ENCODE results near the gene TAF1D.

GRCh38 chr11:93744669-93745004 lies 3.3 kb upstream of the TAF1D start:
- no peak for TF ChIP-seq SP1 (IDR thresholded peaks at IDR 0.05)
- TF ChIP-seq FOXA1 (IDR thresholded peaks at IDR 0.05), result no peak
- TF ChIP-seq ZNF384 (IDR thresholded peaks at IDR 0.05), result no peak
- TF ChIP-seq BHLHE40 (IDR thresholded peaks at IDR 0.05; ENCODE audit: borderline replicate concordance), result no peak
- no peak for TF ChIP-seq CTBP1 (IDR thresholded peaks at IDR 0.05; ENCODE audit: borderline replicate concordance)
- TF ChIP-seq ELF4 (IDR thresholded peaks at IDR 0.05), result no peak
- TF ChIP-seq ARNT (IDR thresholded peaks at IDR 0.05), result no peak
- no peak for TF ChIP-seq FOXM1 (IDR thresholded peaks at IDR 0.05; ENCODE audit: borderline replicate concordance)
- TF ChIP-seq TARDBP (IDR thresholded peaks at IDR 0.05), result no peak
- no peak for TF ChIP-seq NFRKB (IDR thresholded peaks at IDR 0.05)
- no peak for TF ChIP-seq FOXK2 (IDR thresholded peaks at IDR 0.05)

Measured in HEK293T (cell line).